ENCODE measurements around the gene SLC46A2. TPM values are rescaled to one million over a fixed set of nuclear protein-coding genes. Genes with fewer than 3 reads are reported as not detected.

SLC46A2 gene
- polyA plus RNA-seq, 1 donor from 2014 or later, result not detected

- Histone ChIP-seq H4K20me1 (ENCODE audit: insufficient read depth) (no peaks in the 10 kb centered on the region), H3K4me3 (ENCODE audit: low read length) (no peak overlapping the region), H3K4me2 (ENCODE audit: low read length) (no peak overlapping the region), H3K9me2 (ENCODE audit: insufficient read depth, low read length) (no peaks in the 10 kb centered on the region), H3K9me3 (ENCODE audit: low read length) (no peaks in the 10 kb centered on the region), H3K9ac (ENCODE audit: low read length) (no peak overlapping the region), H2AFZ (ENCODE audit: low read depth, low read length) (no peak overlapping the region), H3K27me3 (ENCODE audit: insufficient read depth, low read depth, low read length) (peaks cover 17% of the 10 kb centered on the region), H3K36me3 (ENCODE audit: insufficient read depth, low read length) (no peaks in the 10 kb centered on the region), H3F3A (ENCODE audit: insufficient read depth, low read length, poor library complexity, severe bottlenecking) (no peaks in the 10 kb centered on the region), H3K27ac (ENCODE audit: low read length) (no peak overlapping the region), H3K79me2 (replicated peaks; ENCODE audit: insufficient read depth, low read length) (no peaks in the 10 kb centered on the region)
- TF ChIP-seq POLR2AphosphoS5 (IDR thresholded peaks at IDR 0.05), result no peak
- no peak for TF ChIP-seq MXI1 (conservative IDR thresholded peaks at IDR 0.05; ENCODE audit: poor library complexity, severe bottlenecking)
- no peak for TF ChIP-seq CTCF (IDR thresholded peaks at IDR 0.05; ENCODE audit: poor library complexity, severe bottlenecking)
- TF ChIP-seq EP300 (conservative IDR thresholded peaks at IDR 0.05; ENCODE audit: poor library complexity, severe bottlenecking), result no peak
- no peak for TF ChIP-seq EZH2 (IDR thresholded peaks at IDR 0.05; ENCODE audit: borderline replicate concordance, insufficient read depth, low read length, poor library complexity, severe bottlenecking)
Measured at GRCh38 chr9:112894699-112895098, 4.0 kb upstream of the SLC46A2 start.

- no peak overlapping the region for H3K4me3 ChIP-seq (ENCODE audit: low read length)
- no peak overlapping the region for H3K9ac ChIP-seq (ENCODE audit: low read length)
- no peaks in the 10 kb centered on the region for H3K9me2 ChIP-seq (ENCODE audit: insufficient read depth, low read length)
- H3K79me2 ChIP-seq (replicated peaks; ENCODE audit: insufficient read depth, low read length), result no peaks in the 10 kb centered on the region
- no peaks in the 10 kb centered on the region for H4K20me1 ChIP-seq (ENCODE audit: insufficient read depth)
- no peaks in the 10 kb centered on the region for H3K36me3 ChIP-seq (ENCODE audit: insufficient read depth, low read length)
- no peak for TF ChIP-seq SMC3 (conservative IDR thresholded peaks at IDR 0.05; ENCODE audit: poor library complexity)
- TF ChIP-seq EP300 (conservative IDR thresholded peaks at IDR 0.05; ENCODE audit: poor library complexity, severe bottlenecking), result no peak
- no peak for TF ChIP-seq TAF1 (IDR thresholded peaks at IDR 0.05; ENCODE audit: low read depth)
- no peak for TF ChIP-seq RAD21 (conservative IDR thresholded peaks at IDR 0.05)
- no peak for TF ChIP-seq EZH2 (IDR thresholded peaks at IDR 0.05; ENCODE audit: borderline replicate concordance, insufficient read depth, low read length, poor library complexity, severe bottlenecking)
- H3K27me3 ChIP-seq (ENCODE audit: insufficient read depth, low read depth, low read length), result peaks cover 17% of the 10 kb centered on the region
- H3F3A ChIP-seq (ENCODE audit: insufficient read depth, low read length, poor library complexity, severe bottlenecking), result no peaks in the 10 kb centered on the region
- H3K4me2 ChIP-seq (ENCODE audit: low read length), result no peak overlapping the region
- H2AFZ ChIP-seq (ENCODE audit: low read depth, low read length), result no peak overlapping the region
- no peak overlapping the region for H3K27ac ChIP-seq (ENCODE audit: low read length)
- H3K9me3 ChIP-seq (ENCODE audit: low read length), result no peaks in the 10 kb centered on the region
Measured at GRCh38 chr9:112894041-112894440, 3.4 kb upstream of the SLC46A2 start.

- Histone ChIP-seq H3K4me3 (ENCODE audit: low read length) (no peak overlapping the region), H3F3A (ENCODE audit: insufficient read depth, low read length, poor library complexity, severe bottlenecking) (no peaks in the 10 kb centered on the region)
- no peak for TF ChIP-seq CTCF (IDR thresholded peaks at IDR 0.05; ENCODE audit: poor library complexity, severe bottlenecking)
- no peak for TF ChIP-seq EP300 (conservative IDR thresholded peaks at IDR 0.05; ENCODE audit: poor library complexity, severe bottlenecking)
- no peak for TF ChIP-seq RAD21 (conservative IDR thresholded peaks at IDR 0.05)
- no peak for TF ChIP-seq EZH2 (IDR thresholded peaks at IDR 0.05; ENCODE audit: borderline replicate concordance, insufficient read depth, low read length, poor library complexity, severe bottlenecking)
- TF ChIP-seq SMC3 (conservative IDR thresholded peaks at IDR 0.05; ENCODE audit: poor library complexity), result no peak
- no peak for TF ChIP-seq MXI1 (conservative IDR thresholded peaks at IDR 0.05; ENCODE audit: poor library complexity, severe bottlenecking)
- no peak for TF ChIP-seq REST (IDR thresholded peaks at IDR 0.05; ENCODE audit: borderline replicate concordance)
- TF ChIP-seq POLR2AphosphoS5 (IDR thresholded peaks at IDR 0.05), result no peak
- no peak for TF ChIP-seq TAF1 (IDR thresholded peaks at IDR 0.05; ENCODE audit: low read depth)
Measured at GRCh38 chr9:112892981-112893380, 2.3 kb upstream of the SLC46A2 start.

More at GRCh38 chr9:112892981-112893380, 2.3 kb upstream of the SLC46A2 start:
- no peaks in the 10 kb centered on the region for H3K9me2 ChIP-seq (ENCODE audit: insufficient read depth, low read length)
- no peaks in the 10 kb centered on the region for H4K20me1 ChIP-seq (ENCODE audit: insufficient read depth)
- no peaks in the 10 kb centered on the region for H3K9me3 ChIP-seq (ENCODE audit: low read length)
- H3K79me2 ChIP-seq (replicated peaks; ENCODE audit: insufficient read depth, low read length), result no peaks in the 10 kb centered on the region
- no peak overlapping the region for H2AFZ ChIP-seq (ENCODE audit: low read depth, low read length)
- no peaks in the 10 kb centered on the region for H3K36me3 ChIP-seq (ENCODE audit: insufficient read depth, low read length)
- no peak overlapping the region for H3K4me2 ChIP-seq (ENCODE audit: low read length)
- peaks cover 17% of the 10 kb centered on the region for H3K27me3 ChIP-seq (ENCODE audit: insufficient read depth, low read depth, low read length)
- no peak overlapping the region for H3K9ac ChIP-seq (ENCODE audit: low read length)
- H3K27ac ChIP-seq (ENCODE audit: low read length), result no peak overlapping the region

Measured in neural cell (in vitro differentiated cells).